Thyroid gland (tissue), 4 donors: ENCODE results near the gene RASSF4.

Source experiments
- CTCF ChIP-seq, 6 experiments: fragments of 200-600 bp in 3 of 6; fragments of 450-650 bp in 3 of 6; sonication (generic) in 3 of 6; IDR thresholded peaks; one replicate each; pipeline ENCODE4 v1.5.1; 2016 to 2019; ENCODE audit warnings: antibody characterized with exemption in 6 of 6, mild to moderate bottlenecking in 2 of 6, inconsistent platforms in 1 of 6, moderate library complexity in 1 of 6
- POLR2A ChIP-seq, 2 donors: fragments of 450-650 bp; IDR thresholded peaks; one replicate each; pipeline ENCODE4 v1.6.1; 2017; ENCODE audit warnings: antibody characterized with exemption in 2 of 2, mild to moderate bottlenecking in 2 of 2, moderate library complexity in 1 of 2

GRCh38 chr10:44995914-44996669 lies 36.5 kb downstream of the RASSF4 start:
- TF ChIP-seq POLR2A (IDR thresholded peaks at IDR 0.05) (no peak), CTCF (IDR thresholded peaks at IDR 0.05) (no peak)
